ENCODE data around the gene GNAQ. TPM values are rescaled to one million over a fixed set of nuclear protein-coding genes. Genes with fewer than 3 reads are reported as not detected.
A peak's percentile ranks its signal among the peaks of the same experiment; 100 is the strongest.
"Not testable (repeated sequence)": the region's sequence is repeated elsewhere in the genome, so short reads cannot be mapped to it uniquely, and the experiment has no call there.

GNAQ gene
- polyA plus RNA-seq, 1 experiment = 71.4 TPM

DNA sequence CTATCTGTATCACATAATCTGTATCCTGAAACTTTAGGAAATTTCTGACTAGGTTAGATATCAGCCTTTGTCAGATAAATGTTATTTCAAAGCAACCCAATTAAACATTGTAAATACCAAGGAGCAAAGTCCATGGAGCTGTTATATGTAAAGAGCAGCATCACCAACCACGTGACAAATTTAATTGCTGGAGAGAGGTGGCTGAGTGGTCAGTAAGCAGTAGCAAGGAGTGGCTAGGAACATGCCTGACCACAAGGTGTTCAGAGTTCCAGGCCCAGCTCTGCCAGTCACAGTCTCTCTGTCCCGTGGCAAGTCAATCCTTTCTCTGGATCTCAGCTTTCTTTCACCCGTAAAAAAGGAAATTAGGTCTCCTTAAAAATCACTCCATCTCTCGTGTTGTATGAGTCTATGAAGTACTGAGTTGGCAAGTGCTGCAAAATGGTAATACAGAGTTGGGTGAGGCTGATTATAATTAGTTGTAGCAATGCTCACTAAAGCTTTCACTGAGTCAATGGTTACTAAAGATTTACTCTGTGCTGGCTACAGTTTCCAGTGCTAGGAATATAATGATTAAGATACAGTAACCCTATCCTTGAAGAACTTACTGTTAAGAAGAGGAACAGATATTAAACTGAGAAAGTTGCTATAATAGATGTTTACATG lies 166.1 kb downstream of the GNAQ start:
- no peak for DNase-seq (ENCODE audit: low read depth, low spot score)
- TF ChIP-seq, protein P1, sequence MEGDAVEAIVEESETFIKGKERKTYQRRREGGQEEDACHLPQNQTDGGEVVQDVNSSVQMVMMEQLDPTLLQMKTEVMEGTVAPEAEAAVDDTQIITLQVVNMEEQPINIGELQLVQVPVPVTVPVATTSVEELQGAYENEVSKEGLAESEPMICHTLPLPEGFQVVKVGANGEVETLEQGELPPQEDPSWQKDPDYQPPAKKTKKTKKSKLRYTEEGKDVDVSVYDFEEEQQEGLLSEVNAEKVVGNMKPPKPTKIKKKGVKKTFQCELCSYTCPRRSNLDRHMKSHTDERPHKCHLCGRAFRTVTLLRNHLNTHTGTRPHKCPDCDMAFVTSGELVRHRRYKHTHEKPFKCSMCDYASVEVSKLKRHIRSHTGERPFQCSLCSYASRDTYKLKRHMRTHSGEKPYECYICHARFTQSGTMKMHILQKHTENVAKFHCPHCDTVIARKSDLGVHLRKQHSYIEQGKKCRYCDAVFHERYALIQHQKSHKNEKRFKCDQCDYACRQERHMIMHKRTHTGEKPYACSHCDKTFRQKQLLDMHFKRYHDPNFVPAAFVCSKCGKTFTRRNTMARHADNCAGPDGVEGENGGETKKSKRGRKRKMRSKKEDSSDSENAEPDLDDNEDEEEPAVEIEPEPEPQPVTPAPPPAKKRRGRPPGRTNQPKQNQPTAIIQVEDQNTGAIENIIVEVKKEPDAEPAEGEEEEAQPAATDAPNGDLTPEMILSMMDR (IDR thresholded peaks at IDR 0.05; ENCODE audit: low read depth, low read length) = no peak
- ChIA-PET CTCF (interaction anchor here (1.1 to 1.6 kb wide), 2 partner anchors 170 to 256 kb away, joined by 3 to 8 read pairs; no protein-coding TSS in a partner anchor), POLR2A (no interaction called here)
- H3K9me3 ChIP-seq (ENCODE audit: control insufficient read depth, insufficient read depth, low read length) = no peaks in the 10 kb centered on the region; the same call in 1 of the 2 replicates
- no peaks in the 10 kb centered on the region for H3K27me3 ChIP-seq (ENCODE audit: control insufficient read depth, insufficient read depth, low read length)
- no peak overlapping the region for H3K27ac ChIP-seq (ENCODE audit: low read depth, low read length)
- H3K4me3 ChIP-seq (ENCODE audit: low read depth, low read length) = no peak overlapping the region

DNA sequence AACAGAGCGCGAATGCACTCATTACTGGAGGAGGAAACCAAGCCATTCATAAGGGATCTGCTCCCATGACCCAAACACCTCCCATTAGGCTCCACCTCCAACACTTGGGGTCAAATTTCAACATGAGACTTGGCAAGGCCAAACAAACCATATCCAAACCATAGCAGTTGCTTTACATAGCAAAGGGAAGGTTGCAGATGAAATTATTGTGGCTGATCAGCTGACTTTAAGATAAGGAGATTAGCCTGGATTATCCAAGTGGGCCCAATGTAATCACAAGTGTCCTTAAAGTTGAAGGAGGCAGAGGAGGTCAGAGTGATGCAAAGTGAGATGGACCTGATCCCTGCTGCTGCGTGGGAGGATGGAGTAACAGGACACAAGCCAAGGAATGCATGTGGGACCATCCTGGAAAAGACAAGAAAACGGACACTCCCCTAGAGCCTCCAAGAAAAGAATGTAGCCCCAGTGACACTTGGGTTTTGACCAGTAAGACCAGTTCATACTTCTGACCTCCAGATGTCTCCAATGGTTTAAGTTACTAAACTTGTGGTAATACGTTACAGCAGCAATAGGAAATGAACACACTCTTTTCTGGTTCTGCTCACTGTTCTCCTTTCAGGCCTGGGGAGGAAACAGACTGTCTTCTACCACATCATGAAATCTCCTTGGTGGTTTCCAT lies 167.3 kb downstream of the GNAQ start:
- Histone ChIP-seq H3K27me3 (ENCODE audit: control insufficient read depth, insufficient read depth, low read length) (no peaks in the 10 kb centered on the region), H3K27ac (ENCODE audit: low read depth, low read length) (no peak overlapping the region), H3K9me3 (ENCODE audit: control insufficient read depth, insufficient read depth, low read length) (no peaks in the 10 kb centered on the region; the same call in 1 of the 2 replicates), H3K4me3 (ENCODE audit: low read depth, low read length) (no peak overlapping the region)
- CTCF ChIA-PET = interaction anchor here (0.6 to 1.6 kb wide), 2 partner anchors 157 to 171 kb away, joined by 3 to 8 read pairs; no protein-coding TSS in a partner anchor
- TF ChIP-seq, protein P1 (IDR thresholded peaks at IDR 0.05; ENCODE audit: low read depth, low read length) = no peak
- POLR2A ChIA-PET = no interaction called here
- DNase-seq (ENCODE audit: low read depth, low spot score) = no peak

DNA sequence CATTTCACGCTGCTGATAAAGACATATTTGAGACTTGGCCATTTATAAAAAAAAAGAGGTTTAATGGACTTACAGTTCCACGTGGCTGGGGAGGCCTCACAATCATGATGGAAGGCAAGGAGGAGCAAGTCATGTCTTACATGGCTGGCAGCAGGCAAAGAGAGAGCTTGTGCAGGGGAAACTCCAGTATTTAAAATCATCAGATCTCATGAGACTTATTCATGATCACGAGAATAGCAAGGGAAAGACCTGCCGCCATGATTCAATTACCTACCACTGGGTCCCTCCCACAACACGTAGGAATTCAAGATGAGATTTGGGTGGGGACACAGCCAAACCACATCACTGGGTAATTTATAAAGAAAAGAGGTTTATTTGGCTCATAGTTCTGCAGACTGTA lies 168.0 kb downstream of the GNAQ start:
- H3K9me3 ChIP-seq (ENCODE audit: control insufficient read depth, insufficient read depth, low read length); DNase-seq (ENCODE audit: low read depth, low spot score); H3K27me3 ChIP-seq (ENCODE audit: control insufficient read depth, insufficient read depth, low read length); POLR2A ChIA-PET; H3K27ac ChIP-seq (ENCODE audit: low read depth, low read length); CTCF ChIA-PET; H3K4me3 ChIP-seq (ENCODE audit: low read depth, low read length): not testable (repeated sequence)

DNA sequence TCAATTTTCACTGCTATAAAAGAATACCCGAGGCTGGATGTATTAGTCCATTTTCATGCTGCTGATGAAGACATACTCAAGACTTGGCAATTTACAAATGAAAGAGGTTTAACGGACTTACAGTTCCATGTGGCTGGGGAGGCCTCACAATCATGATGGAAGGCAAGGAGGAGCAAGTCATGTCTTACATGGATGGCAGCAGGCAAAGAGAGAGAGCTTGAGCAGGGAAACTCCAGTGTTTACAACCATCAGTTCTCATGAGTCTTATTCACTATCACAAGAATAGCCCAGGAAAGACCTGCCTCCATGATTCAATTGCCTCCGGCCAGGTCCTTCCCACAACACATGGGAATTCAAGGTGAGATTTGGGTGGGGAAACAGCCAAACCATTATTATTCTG lies 170.7 kb downstream of the GNAQ start:
- H3K4me3 ChIP-seq (ENCODE audit: low read depth, low read length); DNase-seq (ENCODE audit: low read depth, low spot score); H3K27me3 ChIP-seq (ENCODE audit: control insufficient read depth, insufficient read depth, low read length); H3K9me3 ChIP-seq (ENCODE audit: control insufficient read depth, insufficient read depth, low read length); H3K27ac ChIP-seq (ENCODE audit: low read depth, low read length); POLR2A ChIA-PET; CTCF ChIA-PET: not testable (repeated sequence)

DNA sequence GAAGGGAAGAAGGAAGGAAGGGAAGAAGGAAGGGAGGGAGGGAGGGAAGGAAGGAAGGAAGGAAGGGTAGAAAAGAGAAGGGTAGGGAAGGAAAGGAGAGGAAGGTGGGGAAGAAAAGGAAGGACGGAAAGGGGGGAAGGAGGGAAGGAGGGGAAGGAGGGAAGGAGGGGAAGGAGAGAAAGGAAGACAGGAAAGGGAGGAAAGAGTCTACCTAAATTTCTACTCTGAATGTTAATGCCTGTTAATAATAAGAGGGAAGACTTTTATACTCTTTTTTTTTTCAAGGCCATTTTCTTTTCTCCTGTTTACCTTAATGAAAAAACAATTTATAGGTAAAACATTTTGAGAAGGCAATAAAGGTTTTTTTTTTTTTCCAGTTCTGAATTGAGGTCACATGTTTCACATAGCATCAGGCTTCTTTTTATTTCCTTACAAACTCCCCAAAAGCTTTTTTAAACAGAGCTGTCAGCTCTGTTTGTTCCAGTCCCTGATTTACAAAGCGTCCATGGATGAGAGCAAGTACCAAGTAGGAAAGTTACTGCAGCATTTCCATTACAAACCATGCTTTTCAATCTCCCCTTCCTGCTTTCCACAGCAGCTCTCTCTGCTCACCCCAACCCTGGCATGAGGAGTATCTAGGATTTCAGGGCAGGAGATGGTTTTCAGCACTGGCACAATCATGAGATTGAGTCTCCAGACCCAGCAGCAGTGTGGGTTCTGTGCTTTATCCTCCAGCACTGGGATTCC lies 173.9 kb downstream of the GNAQ start:
- ChIA-PET POLR2A (no interaction called here), CTCF (interaction anchor here (0.8 to 1.6 kb wide), 3 partner anchors 16 to 424 kb away, joined by 3 to 4 read pairs (median 3); no protein-coding TSS in a partner anchor)
- Histone ChIP-seq H3K27me3 (ENCODE audit: control insufficient read depth, insufficient read depth, low read length) (no peaks in the 10 kb centered on the region), H3K27ac (ENCODE audit: low read depth, low read length) (peak overlapping the region; percentile 13), H3K9me3 (ENCODE audit: control insufficient read depth, insufficient read depth, low read length) (no peaks in the 10 kb centered on the region), H3K4me3 (ENCODE audit: low read depth, low read length) (no peak overlapping the region)
- TF ChIP-seq, protein P1 (IDR thresholded peaks at IDR 0.05; ENCODE audit: low read depth, low read length) = no peak
- no peak for DNase-seq (ENCODE audit: low read depth, low spot score)
